Body of pancreas (tissue), 4 donors: Measurements from ENCODE around the gene ZNF724. TPM values are rescaled to one million over a fixed set of nuclear protein-coding genes. Genes with fewer than 3 reads are reported as not detected.
"Not testable (repeated sequence)": the region's sequence is repeated elsewhere in the genome, so short reads cannot be mapped to it uniquely, and the experiment has no call there.

Experiments used
- ATAC-seq: fragments of 150-250 bp; one replicate; pipeline ENCODE4 v1.9.1; 2016
- DNase-seq, 4 donors: peaks; one replicate each; pipeline ENCODE4 v3.0.0-alpha.2; 2019
- H3K27ac ChIP-seq, 4 donors: fragments of 200-600 bp; sonication (generic); 1 replicate in 3 of 4; 2 replicates in 1 of 4; pipeline versions ENCODE4 v1.5.1 to v1.6.1; 2016 to 2019; ENCODE audit warnings: mild to moderate bottlenecking in 1 of 4, mixed read lengths in 1 of 4, moderate library complexity in 1 of 4
- H3K27me3 ChIP-seq, 2 donors: fragments of 200-600 bp; sonication (generic); one replicate each; pipeline ENCODE4 v1.6.0; 2016; ENCODE audit warnings: mild to moderate bottlenecking in 1 of 2
- H3K36me3 ChIP-seq, 2 donors: fragments of 200-600 bp; sonication (generic); replicated peaks in 1 of 2; 2 replicates each; pipeline ENCODE4 v1.5.1; 2016; ENCODE audit warnings: low read depth in 2 of 2; ENCODE audit not compliant: insufficient read depth in 1 of 2
- H3K4me1 ChIP-seq: fragments of 200-600 bp; sonication (generic); one replicate; pipeline ENCODE4 v1.6.0; 2016
- H3K4me3 ChIP-seq, 2 donors: fragments of 200-600 bp; sonication (generic); 1 replicate in 1 of 2; 2 replicates in 1 of 2; pipeline ENCODE4 v1.5.1; 2016 to 2019
- H3K9me3 ChIP-seq, 3 donors: fragments of 200-600 bp; sonication (generic); 1 replicate in 2 of 3; 2 replicates in 1 of 3; pipeline ENCODE4 v1.5.1; 2016
- POLR2A ChIP-seq, 3 donors: fragments of 450-650 bp; IDR thresholded peaks; one replicate each; pipeline ENCODE4 v1.6.1; 2016; ENCODE audit warnings: antibody characterized with exemption in 3 of 3, mild to moderate bottlenecking in 2 of 3
- WGBS, 2 donors: methylation state at CpG; one replicate each; pipeline ENCODE4 v1.1.5; 2017; 5-methylcytosine and 5-hydroxymethylcytosine counted together
- intact Hi-C: fragments of 100-400 bp; cut with DNase I; formaldehyde crosslinking; loops from one replicate; pipeline ENCODE4 v1.15.1; 2023
- total RNA-seq, 2 donors: library from RNA; depleted of rRNA; stranded (reverse); fragments of >200 nt; gene quantifications; one replicate each; pipeline ENCODE4 v1.1.0, GENCODE V29; 2016
- TF ChIP-seq, protein P1 (sequence below), 7 experiments: fragments of 450-650 bp in 4 of 7; fragments of 200-600 bp in 3 of 7; sonication (generic) in 3 of 7; IDR thresholded peaks; one replicate each; pipeline ENCODE4 v1.5.1; 2016 to 2019; ENCODE audit warnings: antibody characterized with exemption in 7 of 7

ZNF724 gene
- total RNA-seq, 2 donors from 2014 or later = 0.33 to 1.3 TPM

DNA sequence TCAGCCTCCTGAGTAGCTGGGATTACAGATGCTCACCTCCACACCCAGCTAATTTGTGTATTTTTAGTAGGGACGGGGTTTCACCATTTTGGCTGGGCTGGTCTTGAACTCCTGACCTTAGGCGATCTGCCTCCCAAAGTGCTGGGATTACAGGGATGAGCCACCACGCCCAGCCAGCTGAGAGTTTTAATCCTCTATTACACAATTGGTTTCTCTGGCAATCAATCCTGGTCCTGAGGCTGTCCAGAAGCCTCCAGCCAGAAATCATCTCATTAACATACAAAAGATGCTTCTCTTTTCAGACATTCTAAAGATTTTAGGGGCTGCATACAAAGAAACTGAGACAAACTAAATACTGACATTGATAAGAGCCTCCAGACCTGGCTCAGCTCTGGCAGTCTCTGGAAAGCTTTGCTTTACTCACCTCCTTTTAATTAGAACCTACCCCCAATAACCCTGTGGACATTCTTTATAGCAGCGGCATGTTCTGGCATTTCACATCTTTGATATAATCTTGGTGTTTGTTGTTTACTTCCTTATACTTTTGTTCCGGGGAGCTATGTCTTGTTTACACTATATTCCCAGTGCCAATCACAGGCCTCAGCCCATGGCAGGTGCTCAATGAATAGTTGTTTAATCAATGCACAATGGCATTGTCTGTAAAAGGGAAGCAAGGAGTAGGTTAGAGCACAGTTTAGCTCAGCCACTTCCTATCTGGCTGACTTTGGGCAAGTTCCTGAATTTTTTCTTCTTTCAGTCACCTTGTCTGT, 4.1 kb upstream of the ZNF724 start:
- H3K4me3 ChIP-seq = no peak overlapping the region
- H3K4me1 ChIP-seq = peaks cover 5% of the 10 kb centered on the region
- ATAC-seq = no peak
- no peaks in the 10 kb centered on the region for H3K36me3 ChIP-seq
- WGBS, 2 donors = 35 to 39% methylated on average over 5 of the region's 5 CpGs
- DNase-seq = no peak
- no peaks in the 10 kb centered on the region for H3K27me3 ChIP-seq
- TF ChIP-seq POLR2A (IDR thresholded peaks at IDR 0.05) = no peak
- TF ChIP-seq, protein P1, sequence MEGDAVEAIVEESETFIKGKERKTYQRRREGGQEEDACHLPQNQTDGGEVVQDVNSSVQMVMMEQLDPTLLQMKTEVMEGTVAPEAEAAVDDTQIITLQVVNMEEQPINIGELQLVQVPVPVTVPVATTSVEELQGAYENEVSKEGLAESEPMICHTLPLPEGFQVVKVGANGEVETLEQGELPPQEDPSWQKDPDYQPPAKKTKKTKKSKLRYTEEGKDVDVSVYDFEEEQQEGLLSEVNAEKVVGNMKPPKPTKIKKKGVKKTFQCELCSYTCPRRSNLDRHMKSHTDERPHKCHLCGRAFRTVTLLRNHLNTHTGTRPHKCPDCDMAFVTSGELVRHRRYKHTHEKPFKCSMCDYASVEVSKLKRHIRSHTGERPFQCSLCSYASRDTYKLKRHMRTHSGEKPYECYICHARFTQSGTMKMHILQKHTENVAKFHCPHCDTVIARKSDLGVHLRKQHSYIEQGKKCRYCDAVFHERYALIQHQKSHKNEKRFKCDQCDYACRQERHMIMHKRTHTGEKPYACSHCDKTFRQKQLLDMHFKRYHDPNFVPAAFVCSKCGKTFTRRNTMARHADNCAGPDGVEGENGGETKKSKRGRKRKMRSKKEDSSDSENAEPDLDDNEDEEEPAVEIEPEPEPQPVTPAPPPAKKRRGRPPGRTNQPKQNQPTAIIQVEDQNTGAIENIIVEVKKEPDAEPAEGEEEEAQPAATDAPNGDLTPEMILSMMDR (IDR thresholded peaks at IDR 0.05) = no peak
- no peaks in the 10 kb centered on the region for H3K9me3 ChIP-seq
- intact Hi-C loops = no loop called here
- H3K27ac ChIP-seq = no peak overlapping the region

DNA sequence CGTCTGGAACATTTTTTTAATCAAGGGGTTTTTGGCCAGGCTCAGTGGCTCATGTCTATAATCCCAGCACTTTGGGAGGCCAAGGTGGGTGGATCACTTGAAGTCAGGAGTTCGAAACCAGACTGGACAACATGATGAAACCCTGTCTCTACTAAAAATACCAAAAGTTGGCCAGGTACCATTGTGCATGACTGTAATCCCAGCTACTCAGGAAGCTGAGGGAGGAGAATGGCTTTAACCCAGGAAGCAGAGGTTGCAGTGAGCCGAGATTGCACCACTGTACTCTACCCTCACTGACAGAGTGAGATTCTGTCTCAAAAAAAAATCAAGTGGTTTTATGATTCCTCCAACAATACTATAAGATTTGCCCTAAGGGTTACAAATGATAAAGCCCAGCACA, 3.1 kb upstream of the ZNF724 start:
- intact Hi-C loops, H3K4me3 ChIP-seq, H3K4me1 ChIP-seq, DNase-seq, H3K9me3 ChIP-seq, H3K36me3 ChIP-seq, ATAC-seq, H3K27ac ChIP-seq, H3K27me3 ChIP-seq: not testable (repeated sequence)
- 59 to 69% methylated on average over 3 of the region's 3 CpGs for WGBS, 2 donors

DNA sequence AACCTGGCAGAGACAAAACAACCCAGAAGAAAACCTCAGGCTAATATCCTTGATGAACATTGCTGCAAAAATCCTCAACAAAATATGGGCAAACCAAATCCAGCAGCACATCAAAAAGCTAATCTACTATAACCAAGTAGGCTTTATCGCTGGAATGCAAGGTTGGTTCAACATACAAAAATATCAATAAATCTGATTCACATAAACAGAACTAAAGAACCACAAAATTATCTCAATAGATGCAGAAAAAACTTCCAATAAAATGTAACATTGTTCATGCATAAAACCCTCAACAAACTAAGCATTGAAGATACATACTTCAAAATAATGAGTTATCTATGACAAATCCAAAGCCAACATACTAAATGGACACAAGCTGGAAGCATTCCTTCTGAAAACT, 8.8 kb downstream of the ZNF724 start:
- Histone ChIP-seq H3K27me3 (no peaks in the 10 kb centered on the region), H3K4me3 (no peak overlapping the region), H3K36me3 (no peaks in the 10 kb centered on the region), H3K9me3 (peaks cover 0 to 17% (median 0%) of the 10 kb centered on the region in 3 donors), H3K27ac (no peak overlapping the region), H3K4me1 (no peaks in the 10 kb centered on the region)
- intact Hi-C loops = no loop called here
- WGBS, 2 donors = 86 to 95% methylated on average over 1 of the region's 1 CpG
- no peak for DNase-seq
- TF ChIP-seq POLR2A (IDR thresholded peaks at IDR 0.05) = no peak
- TF ChIP-seq, protein P1 (IDR thresholded peaks at IDR 0.05) = no peak
- no peak for ATAC-seq

DNA sequence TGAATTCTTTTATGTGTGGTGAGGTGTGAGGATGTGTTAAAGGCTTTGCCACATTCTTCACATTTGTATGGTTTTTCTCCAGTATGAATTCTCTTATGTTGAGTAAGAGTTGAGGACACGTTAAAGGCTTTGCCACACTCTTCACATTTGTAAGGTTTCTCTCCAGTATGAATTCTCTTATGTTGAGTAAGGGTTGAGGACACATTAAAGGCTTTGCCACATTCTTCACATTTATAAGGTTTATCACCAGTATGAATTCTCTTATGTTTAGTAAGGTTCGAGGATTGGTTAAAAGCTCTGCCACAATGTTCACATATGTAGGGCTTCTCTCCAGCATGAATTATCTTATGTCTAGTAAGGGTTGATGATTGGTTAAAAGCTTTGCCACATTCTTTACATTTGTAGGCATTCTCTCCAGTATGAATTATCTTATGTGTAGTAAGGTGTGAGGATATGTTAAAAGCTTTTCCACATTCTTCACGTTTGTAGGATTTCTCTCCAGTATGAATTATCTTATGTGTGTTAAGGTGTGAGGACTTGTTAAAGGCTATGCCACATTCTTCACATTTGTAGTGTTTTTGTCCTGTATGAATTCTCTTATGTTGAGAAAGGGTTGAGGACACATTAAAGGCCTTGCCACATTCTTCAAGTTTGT, 27.1 kb downstream of the ZNF724 start:
- 89 to 91% methylated on average over 3 of the region's 3 CpGs for WGBS, 2 donors
- Histone ChIP-seq H3K9me3 (peaks cover 0 to 37% (median 3%) of the 10 kb centered on the region in 3 donors), H3K36me3 (peaks cover 2 to 12% of the 10 kb centered on the region in 2 donors), H3K4me1 (no peaks in the 10 kb centered on the region), H3K4me3 (no peak overlapping the region), H3K27me3 (no peaks in the 10 kb centered on the region), H3K27ac (no peak overlapping the region)
- no peak for TF ChIP-seq POLR2A (IDR thresholded peaks at IDR 0.05)
- TF ChIP-seq, protein P1 (IDR thresholded peaks at IDR 0.05) = no peak
- intact Hi-C loops = no loop called here
- no peak for DNase-seq
- no peak for ATAC-seq

- DNase-seq (no peak), ATAC-seq (no peak)
- Histone ChIP-seq H3K4me1 (no peaks in the 10 kb centered on the region), H3K9me3 (no peaks in the 10 kb centered on the region), H3K27me3 (no peaks in the 10 kb centered on the region), H3K4me3 (no peak overlapping the region), H3K27ac (no peak overlapping the region), H3K36me3 (no peaks in the 10 kb centered on the region)
- 8 to 9% methylated on average over 18 to 39 of the region's 39 CpGs for WGBS, 2 donors
- intact Hi-C loops = no loop called here
- TF ChIP-seq POLR2A (IDR thresholded peaks at IDR 0.05) = no peak
- TF ChIP-seq, protein P1 (IDR thresholded peaks at IDR 0.05) = no peak
Measured at GRCh38 chr19:23203841-23204344, 46.3 kb downstream of the ZNF724 start.
